Epithelial cell of proximal tubule (primary cell): Measurements from ENCODE around the gene CEP170. TPM values are rescaled to one million over a fixed set of nuclear protein-coding genes. Genes with fewer than 3 reads are reported as not detected.

ENCODE experiments used
- DNase-seq: peaks from one replicate; pipeline ENCODE4 v3.0.0-alpha.2; 2011; ENCODE audit warnings: low read depth
- H3K4me3 ChIP-seq: 2 replicates; pipeline ENCODE4 v1.5.1; 2011; ENCODE audit warnings: low read depth, mild to moderate bottlenecking, low read length
- CTCF ChIP-seq: conservative IDR thresholded peaks from 2 replicates; pipeline ENCODE4 v1.5.1; 2012; ENCODE audit warnings: low read depth, mild to moderate bottlenecking, low read length
- total RNA-seq: library from RNA; depleted of rRNA; stranded (reverse); fragments of >200 nt; gene quantifications from 2 replicates; pipeline ENCODE4 v1.2.3, GENCODE V29; 2015

The CEP170 gene
- total RNA-seq, 1 donor from 2014 or later, result 49.9 TPM

GRCh38 chr1:243244432-243244841, 10.6 kb downstream of the CEP170 start:
- DNase-seq, result no peak
- no peak overlapping the region for H3K4me3 ChIP-seq
- TF ChIP-seq CTCF, result no peak

GRCh38 chr1:243236604-243237252, 18.4 kb downstream of the CEP170 start:
- DNase-seq, result no peak
- H3K4me3 ChIP-seq, result no peak overlapping the region
- TF ChIP-seq CTCF, result no peak

- DNase-seq, result no peak
Observed at GRCh38 chr1:243234978-243235647, 20.0 kb downstream of the CEP170 start.

GRCh38 chr1:243233908-243234307, 21.2 kb downstream of the CEP170 start:
- no peak overlapping the region for H3K4me3 ChIP-seq
- no peak for DNase-seq
- no peak for TF ChIP-seq CTCF

More at GRCh38 chr1:243234978-243235647, 20.0 kb downstream of the CEP170 start:
- TF ChIP-seq CTCF, result no peak
- H3K4me3 ChIP-seq, result no peak overlapping the region

- DNase-seq, result no peak
- no peak for TF ChIP-seq CTCF
- H3K4me3 ChIP-seq, result no peak overlapping the region
Observed at GRCh38 chr1:243230914-243231313, 24.2 kb downstream of the CEP170 start.

GRCh38 chr1:243229526-243229925, 25.6 kb downstream of the CEP170 start:
- no peak for DNase-seq
- no peak overlapping the region for H3K4me3 ChIP-seq
- TF ChIP-seq CTCF, result no peak

- no peak for TF ChIP-seq CTCF
- no peak overlapping the region for H3K4me3 ChIP-seq
- DNase-seq, result no peak
Observed at GRCh38 chr1:243227622-243228021, 27.5 kb downstream of the CEP170 start.
